Natural killer cell treated with Interleukin-12 subunit alpha and Interleukin-12 subunit beta and Interleukin-15 and Interleukin-18, amount 100 ng/mL, for 72 hours (primary cell): Measurements from ENCODE around the gene SPRED2. TPM values are rescaled to one million over a fixed set of nuclear protein-coding genes. Genes with fewer than 3 reads are reported as not detected.
A peak's percentile ranks its signal among the peaks of the same experiment; 100 is the strongest.
"Not testable (repeated sequence)": the region's sequence is repeated elsewhere in the genome, so short reads cannot be mapped to it uniquely, and the experiment has no call there.

ENCODE experiments used
- ATAC-seq, 2 donors: fragments of 150-1000 bp; cut with Tn5 transposase in 1 of 2; sonication (Bioruptor Pico), chemical (Tn5 transposase) in 1 of 2; 2 replicates each; pipeline ENCODE4 v1.10.0; 2021
- DNase-seq: peaks from one replicate; pipeline ENCODE4 v3.0.0; 2022; ENCODE audit warnings: low spot score
- H3K27ac Mint-ChIP-seq, 2 donors: 1 replicate in 1 of 2; 2 replicates in 1 of 2; pipeline ENCODE4 v1.8.0; 2022; ENCODE audit warnings: mixed read lengths in 2 of 2, mild to moderate bottlenecking in 1 of 2, moderate library complexity in 1 of 2
- H3K27me3 Mint-ChIP-seq, 2 donors: 1 replicate in 1 of 2; 2 replicates in 1 of 2; pipeline ENCODE4 v1.8.0; 2022; ENCODE audit warnings: mixed read lengths in 2 of 2
- H3K36me3 Mint-ChIP-seq: one replicate; pipeline ENCODE4 v1.8.0; 2022; ENCODE audit warnings: mixed read lengths
- H3K4me1 Mint-ChIP-seq, 2 donors: 1 replicate in 1 of 2; 2 replicates in 1 of 2; pipeline ENCODE4 v1.8.0; 2022; ENCODE audit warnings: low read depth in 2 of 2, mixed read lengths in 2 of 2, mild to moderate bottlenecking in 1 of 2
- H3K4me3 Mint-ChIP-seq: one replicate; pipeline ENCODE4 v1.8.0; 2022; ENCODE audit warnings: mixed read lengths
- H3K9me3 Mint-ChIP-seq: 2 replicates; pipeline ENCODE4 v1.8.0; 2022; ENCODE audit warnings: mixed read lengths
- total RNA-seq, 2 donors: library from RNA; stranded (reverse); gene quantifications; one replicate each; pipeline ENCODE4 v1.2.3, GENCODE V29; 2022

SPRED2 gene
- total RNA-seq, 2 donors from 2014 or later: 9.8 to 26.0 TPM

- H3K36me3 Mint-ChIP-seq: no peaks in the 10 kb centered on the region
These were observed 114.6 kb downstream of the SPRED2 start for GRCh38 chr2:65317841-65318240.

GRCh38 chr2:65317351-65317750 lies 115.0 kb downstream of the SPRED2 start:
- not testable (repeated sequence) for ATAC-seq, H3K27ac Mint-ChIP-seq, H3K4me3 Mint-ChIP-seq, DNase-seq, H3K9me3 Mint-ChIP-seq, H3K36me3 Mint-ChIP-seq, H3K27me3 Mint-ChIP-seq
- peaks cover 21 to 24% of the 10 kb centered on the region in 2 donors for H3K4me1 Mint-ChIP-seq

More at GRCh38 chr2:65317841-65318240, 114.6 kb downstream of the SPRED2 start:
- no peak for DNase-seq
- Mint-ChIP-seq H3K9me3 (no peaks in the 10 kb centered on the region), H3K27me3 (no peaks in the 10 kb centered on the region), H3K27ac (peak overlapping the region in 1 of 2 donors; percentile 61), H3K4me1 (peaks cover 21 to 24% of the 10 kb centered on the region in 2 donors), H3K4me3 (no peak overlapping the region)
- ATAC-seq: no peak

GRCh38 chr2:65316072-65316471 lies 116.3 kb downstream of the SPRED2 start:
- no peaks in the 10 kb centered on the region for H3K9me3 Mint-ChIP-seq
- H3K4me1 Mint-ChIP-seq: peaks cover 21 to 24% of the 10 kb centered on the region in 2 donors
- no peak for DNase-seq
- no peak overlapping the region for H3K27ac Mint-ChIP-seq
- H3K36me3 Mint-ChIP-seq: no peaks in the 10 kb centered on the region
- H3K4me3 Mint-ChIP-seq: no peak overlapping the region
- no peak for ATAC-seq
- H3K27me3 Mint-ChIP-seq: no peaks in the 10 kb centered on the region

GRCh38 chr2:65314801-65315441 lies 117.5 kb downstream of the SPRED2 start:
- no peaks in the 10 kb centered on the region for H3K36me3 Mint-ChIP-seq
- no peak overlapping the region for H3K27ac Mint-ChIP-seq
- no peak for DNase-seq
- H3K4me3 Mint-ChIP-seq: no peak overlapping the region
- no peaks in the 10 kb centered on the region for H3K9me3 Mint-ChIP-seq
- ATAC-seq: no peak
- H3K4me1 Mint-ChIP-seq: peaks cover 11 to 12% of the 10 kb centered on the region in 2 donors
- no peaks in the 10 kb centered on the region for H3K27me3 Mint-ChIP-seq

- Mint-ChIP-seq H3K27ac (no peak overlapping the region), H3K36me3 (no peaks in the 10 kb centered on the region), H3K9me3 (no peaks in the 10 kb centered on the region), H3K4me3 (no peak overlapping the region), H3K27me3 (no peaks in the 10 kb centered on the region), H3K4me1 (peaks cover 2 to 5% of the 10 kb centered on the region in 2 donors)
- ATAC-seq: no peak
- DNase-seq: no peak
These were observed 118.5 kb downstream of the SPRED2 start for GRCh38 chr2:65313954-65314256.

GRCh38 chr2:65313126-65313953 lies 119.1 kb downstream of the SPRED2 start:
- H3K9me3 Mint-ChIP-seq: no peaks in the 10 kb centered on the region
- H3K27me3 Mint-ChIP-seq: no peaks in the 10 kb centered on the region
- H3K4me3 Mint-ChIP-seq: no peak overlapping the region
- DNase-seq (no peak), ATAC-seq (no peak)
- no peak overlapping the region for H3K27ac Mint-ChIP-seq
- H3K36me3 Mint-ChIP-seq: no peaks in the 10 kb centered on the region
- H3K4me1 Mint-ChIP-seq: peaks cover 0 to 4% of the 10 kb centered on the region in 2 donors

DNA sequence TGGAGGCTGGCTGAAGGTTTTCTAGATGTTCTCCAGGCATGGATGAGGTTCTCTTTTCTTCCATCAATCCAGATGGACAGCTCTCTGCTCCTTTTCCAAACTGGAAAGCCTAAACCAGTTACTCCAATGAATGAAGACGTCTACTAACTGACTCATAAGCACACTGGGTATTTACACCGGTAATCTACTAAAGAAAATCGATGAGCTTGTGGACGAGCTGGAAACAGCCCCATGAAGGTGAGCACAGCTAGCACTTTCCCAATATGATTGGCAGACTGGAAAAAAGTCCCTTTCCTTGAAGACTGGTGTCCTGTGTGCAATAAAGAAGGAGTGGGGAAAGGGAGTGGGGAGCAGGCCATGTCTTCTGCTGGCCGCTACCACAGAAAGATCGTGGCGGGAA lies 120.8 kb downstream of the SPRED2 start:
- no peak overlapping the region for H3K4me3 Mint-ChIP-seq
- DNase-seq: no peak

GRCh38 chr2:65311049-65311448 lies 121.3 kb downstream of the SPRED2 start:
- DNase-seq (no peak), ATAC-seq (no peak)
- Mint-ChIP-seq H3K4me1 (peaks cover 0 to 2% of the 10 kb centered on the region in 2 donors), H3K36me3 (no peaks in the 10 kb centered on the region), H3K9me3 (no peaks in the 10 kb centered on the region), H3K4me3 (no peak overlapping the region), H3K27ac (no peak overlapping the region), H3K27me3 (no peaks in the 10 kb centered on the region)

More for the DNA sequence above, 120.8 kb downstream of the SPRED2 start:
- Mint-ChIP-seq H3K9me3 (no peaks in the 10 kb centered on the region), H3K27me3 (no peaks in the 10 kb centered on the region), H3K4me1 (peaks cover 0 to 2% of the 10 kb centered on the region in 2 donors), H3K36me3 (no peaks in the 10 kb centered on the region), H3K27ac (no peak overlapping the region)
- no peak for ATAC-seq

DNA sequence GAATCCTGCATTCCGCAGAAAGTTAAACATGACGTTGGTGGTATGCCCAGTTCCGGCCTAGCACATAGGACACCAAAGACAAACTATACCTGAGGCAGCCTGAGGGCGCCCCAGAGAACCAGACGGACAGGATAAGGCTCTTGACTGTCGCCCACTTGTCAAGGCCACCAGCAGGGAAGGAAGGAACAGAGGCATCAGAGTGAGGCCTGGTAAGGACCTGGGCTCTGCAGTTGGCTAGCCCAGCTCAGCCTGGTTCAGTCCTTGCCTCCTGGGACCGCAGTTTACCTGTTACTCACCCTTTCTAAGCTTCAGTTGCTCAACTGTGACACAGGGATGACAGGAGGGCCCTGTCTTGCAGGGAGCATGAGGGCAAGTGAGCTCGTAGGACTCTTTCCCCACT lies 122.7 kb downstream of the SPRED2 start:
- DNase-seq: no peak
- Mint-ChIP-seq H3K4me1 (peaks cover 0 to 2% of the 10 kb centered on the region in 2 donors), H3K27ac (no peak overlapping the region), H3K36me3 (no peaks in the 10 kb centered on the region), H3K27me3 (no peaks in the 10 kb centered on the region), H3K9me3 (no peaks in the 10 kb centered on the region), H3K4me3 (no peak overlapping the region)
- ATAC-seq: peak in 1 of 2 donors; percentile 36

DNA sequence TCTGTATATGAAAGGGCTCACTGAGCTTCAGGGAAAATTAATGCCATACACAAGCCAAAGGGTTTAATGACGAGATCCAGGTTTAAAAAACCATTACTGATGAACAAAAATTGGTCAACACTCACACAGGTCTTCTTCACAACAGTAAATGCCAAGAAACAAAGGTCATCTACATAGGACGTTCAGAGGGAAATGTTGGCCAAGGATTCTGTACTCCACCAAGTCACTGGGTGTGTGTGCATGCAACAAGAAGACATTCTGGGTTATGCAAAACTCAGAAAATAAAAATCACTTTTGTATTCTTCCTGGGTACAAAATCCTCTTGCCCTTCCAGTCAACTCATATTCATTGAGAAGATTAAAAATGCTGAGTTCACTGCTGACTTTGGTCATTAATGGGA lies 126.5 kb downstream of the SPRED2 start:
- no peak overlapping the region for H3K27ac Mint-ChIP-seq
- H3K36me3 Mint-ChIP-seq: no peaks in the 10 kb centered on the region
- no peak overlapping the region for H3K4me3 Mint-ChIP-seq
- ATAC-seq (no peak), DNase-seq (no peak)
- peaks cover 16 to 21% of the 10 kb centered on the region in 2 donors for H3K27me3 Mint-ChIP-seq
- H3K9me3 Mint-ChIP-seq: no peaks in the 10 kb centered on the region
- H3K4me1 Mint-ChIP-seq: peaks cover 23 to 25% of the 10 kb centered on the region in 2 donors

DNA sequence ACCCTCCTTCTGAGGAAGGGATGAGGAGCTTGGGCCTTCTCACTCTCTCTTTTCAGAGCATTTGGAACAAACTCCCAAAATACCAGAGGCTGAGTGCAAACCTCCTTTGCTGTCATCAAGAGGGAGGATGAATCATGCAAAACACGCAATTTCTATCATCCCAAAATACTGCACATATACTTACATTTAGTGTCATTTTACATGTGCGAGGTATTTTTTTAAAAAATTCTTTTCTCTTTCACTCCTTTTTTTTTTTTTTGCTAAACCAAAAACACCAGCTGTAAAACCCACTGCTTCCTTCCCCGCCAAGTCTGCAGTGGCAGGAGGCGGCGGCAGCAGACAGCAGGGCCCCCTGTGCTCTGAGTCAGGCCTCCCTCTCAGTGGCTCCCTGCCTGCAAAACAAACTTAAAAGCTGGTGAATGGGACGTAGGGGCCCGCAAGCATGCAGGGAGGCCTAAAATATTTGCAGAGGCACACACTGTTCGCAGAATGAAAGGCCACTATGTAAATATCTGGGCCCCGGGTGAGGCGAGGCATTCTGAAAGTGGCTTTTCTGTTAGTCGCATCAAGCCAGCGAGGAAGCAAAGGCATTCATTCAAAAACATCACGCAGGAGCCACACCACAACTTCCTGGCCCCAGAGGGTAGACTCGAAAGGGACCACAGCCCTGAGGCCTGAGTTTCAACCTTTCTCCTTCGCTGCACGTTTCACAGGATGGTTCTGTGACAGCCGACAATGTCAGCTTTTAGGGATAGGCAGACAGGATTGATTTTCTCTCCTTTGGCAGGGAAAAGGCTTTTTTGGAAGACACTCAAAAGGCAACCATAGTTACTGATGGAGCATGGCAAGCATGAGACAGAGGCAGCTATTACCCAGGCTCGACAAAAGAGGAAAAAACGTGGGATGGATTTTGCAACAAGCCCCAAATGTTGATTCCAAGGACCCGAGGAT lies 131.4 kb downstream of the SPRED2 start:
- H3K9me3 Mint-ChIP-seq: no peaks in the 10 kb centered on the region
- peaks cover 50 to 56% of the 10 kb centered on the region in 2 donors for H3K4me1 Mint-ChIP-seq
- ATAC-seq (peak; percentile 87 to 89), DNase-seq (peak; percentile 85)
- H3K27ac Mint-ChIP-seq: peak overlapping the region; percentile 76 to 91
- peaks cover 18 to 30% of the 10 kb centered on the region in 2 donors for H3K27me3 Mint-ChIP-seq
- no peaks in the 10 kb centered on the region for H3K36me3 Mint-ChIP-seq
- H3K4me3 Mint-ChIP-seq: peak overlapping the region; percentile 84

DNA sequence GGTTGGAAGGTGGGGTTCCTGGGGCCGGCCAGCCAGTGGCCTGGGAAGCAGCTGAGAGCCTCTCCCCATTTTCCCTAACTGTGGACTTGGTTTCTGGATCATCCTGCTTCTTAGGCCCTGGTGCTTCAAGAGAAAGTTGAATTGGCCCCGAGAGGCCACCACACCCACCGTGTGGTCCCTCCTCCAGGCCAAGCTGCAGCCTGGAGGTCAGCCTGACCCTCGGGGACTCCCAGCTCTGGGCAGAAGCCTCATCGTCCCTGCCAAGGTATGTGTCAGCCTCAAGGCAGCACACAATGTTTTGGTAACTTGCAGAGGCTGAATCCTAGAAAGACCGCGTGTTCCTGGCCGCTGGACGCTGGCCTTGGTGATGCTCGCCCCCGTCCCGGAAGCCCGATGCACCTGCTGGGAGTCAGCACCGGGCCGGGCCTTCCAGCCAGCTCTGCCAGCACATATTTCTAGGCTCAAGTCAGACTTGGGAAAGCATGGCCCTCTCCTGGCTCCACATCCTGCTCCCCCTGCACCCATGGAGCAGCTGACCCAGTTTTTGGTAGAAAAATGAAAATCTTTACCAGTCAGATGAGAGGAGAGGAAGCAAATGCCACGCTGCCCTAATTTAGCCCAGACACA lies 132.2 kb downstream of the SPRED2 start:
- no peak for DNase-seq
- peak overlapping the region; percentile 84 for H3K4me3 Mint-ChIP-seq
- peak overlapping the region; percentile 76 to 91 for H3K27ac Mint-ChIP-seq
- no peak for ATAC-seq
- peaks cover 20 to 30% of the 10 kb centered on the region in 2 donors for H3K27me3 Mint-ChIP-seq
- no peaks in the 10 kb centered on the region for H3K9me3 Mint-ChIP-seq
- H3K36me3 Mint-ChIP-seq: no peaks in the 10 kb centered on the region
- H3K4me1 Mint-ChIP-seq: peaks cover 50 to 56% of the 10 kb centered on the region in 2 donors

- no peaks in the 10 kb centered on the region for H3K36me3 Mint-ChIP-seq
- H3K4me3 Mint-ChIP-seq: peak overlapping the region; percentile 81
- DNase-seq: peak; percentile 90
- peak overlapping the region; percentile 78 to 80 for H3K27ac Mint-ChIP-seq
- no peaks in the 10 kb centered on the region for H3K9me3 Mint-ChIP-seq
- peaks cover 27 to 39% of the 10 kb centered on the region in 2 donors for H3K27me3 Mint-ChIP-seq
- ATAC-seq: peak; percentile 88 to 92
- peaks cover 50 to 56% of the 10 kb centered on the region in 2 donors for H3K4me1 Mint-ChIP-seq
These were observed 133.2 kb downstream of the SPRED2 start for GRCh38 chr2:65299246-65299645.
